DND-41 (cell line): ENCODE data around the gene SDHAF4.

Experiments
- CTCF ChIP-seq: IDR thresholded peaks from 2 replicates; pipeline ENCODE4 v1.5.1; 2012; ENCODE audit warnings: borderline replicate concordance, low read length, moderate library complexity, mild to moderate bottlenecking; ENCODE audit not compliant: poor library complexity, severe bottlenecking; ENCODE audit errors: extremely low read depth
- EZH2 ChIP-seq: IDR thresholded peaks from 3 replicates; pipeline ENCODE4 v1.6.1; 2012; ENCODE audit warnings: borderline replicate concordance, low read depth, mild to moderate bottlenecking, moderate library complexity, low read length, inconsistent platforms; ENCODE audit not compliant: severe bottlenecking

GRCh38 chr6:70537266-70537665 lies 29.5 kb upstream of the SDHAF4 start:
- TF ChIP-seq CTCF (no peak), EZH2 (no peak)
